ENCODE results near the gene SELENOI. TPM values are rescaled to one million over a fixed set of nuclear protein-coding genes. Genes with fewer than 3 reads are reported as not detected.

The SELENOI gene
- total RNA-seq (2022; extraction: Qiagen RNA extraction; ENCODE audit: low read depth), result 14.6 to 20.5 TPM (median 19.0 TPM) in 5 replicates

GRCh38 chr2:26345545-26346453 is at the start of gene SELENOI:
Gene SELENOI (plus strand): TSS chr2:26346143. CDS start chr2:26346233, 90 bp downstream.

GRCh38 chr2:26346454-26347053 is 611 bp downstream of the SELENOI start, which contains the start of gene ADGRF3:
Gene ADGRF3 (minus strand): TSS chr2:26346789. CDS start chr2:26346234, 555 bp downstream.

GRCh38 chr2:26401739-26402541 is 56.0 kb downstream of the SELENOI start, which contains the start of gene DRC1:
Gene DRC1 (plus strand): TSS chr2:26401920. CDS start chr2:26401990, 70 bp downstream.

Other genes starting within 250 kb of the SELENOI start
- gene GAREM2, start 173.1 kb upstream of the SELENOI start, total RNA-seq (2022; extraction: Qiagen RNA extraction; ENCODE audit: low read depth), result 6.1 to 8.5 TPM (median 7.1 TPM) in 5 replicates
- 117 to 133 TPM (median 121 TPM) in 5 replicates for gene HADHA, start 101.5 kb upstream of the SELENOI start, total RNA-seq (2022; extraction: Qiagen RNA extraction; ENCODE audit: low read depth)
- gene HADHB, start 101.2 kb upstream of the SELENOI start, total RNA-seq (2022; extraction: Qiagen RNA extraction; ENCODE audit: low read depth), result 84.7 to 106 TPM (median 100 TPM) in 5 replicates
- 0.03 to 0.26 TPM (median 0.10 TPM) in 5 replicates for gene ADGRF3, start 646 bp downstream of the SELENOI start, total RNA-seq (2022; extraction: Qiagen RNA extraction; ENCODE audit: low read depth)
- 0.19 to 0.45 TPM (median 0.30 TPM) in 5 replicates for gene DRC1, start 55.8 kb downstream of the SELENOI start, total RNA-seq (2022; extraction: Qiagen RNA extraction; ENCODE audit: low read depth)
- 0.10 to 0.24 TPM (median 0.16 TPM) in 5 replicates for gene OTOF, start 132.0 kb downstream of the SELENOI start, total RNA-seq (2022; extraction: Qiagen RNA extraction; ENCODE audit: low read depth)

Data from A549 treated with GW870086 at 1 μM for 4 hours (cell line).